Neuron (in vitro differentiated cells): ENCODE results near the gene NFATC1.

Experiments
- H2AFZ ChIP-seq: one replicate; pipeline ENCODE4 v1.6.1; 2013; ENCODE audit warnings: low read depth, mild to moderate bottlenecking, inconsistent platforms, low read length, moderate library complexity
- H3K27me3 ChIP-seq: one replicate; pipeline ENCODE4 v1.6.1; 2013; ENCODE audit warnings: low read length; ENCODE audit not compliant: insufficient read depth
- H3K36me3 ChIP-seq: one replicate; pipeline ENCODE4 v1.6.1; 2013; ENCODE audit warnings: low read length; ENCODE audit not compliant: insufficient read depth
- H3K4me1 ChIP-seq: one replicate; pipeline ENCODE4 v1.6.1; 2013; ENCODE audit warnings: low read length; ENCODE audit not compliant: insufficient read depth
- H3K4me3 ChIP-seq: 2 replicates; pipeline ENCODE4 v1.5.1; 2013; ENCODE audit warnings: mild to moderate bottlenecking, low read length, moderate library complexity
- H3K9me3 ChIP-seq: one replicate; pipeline ENCODE4 v1.6.1; 2013; ENCODE audit warnings: low read length

Gene NFATC1

DNA sequence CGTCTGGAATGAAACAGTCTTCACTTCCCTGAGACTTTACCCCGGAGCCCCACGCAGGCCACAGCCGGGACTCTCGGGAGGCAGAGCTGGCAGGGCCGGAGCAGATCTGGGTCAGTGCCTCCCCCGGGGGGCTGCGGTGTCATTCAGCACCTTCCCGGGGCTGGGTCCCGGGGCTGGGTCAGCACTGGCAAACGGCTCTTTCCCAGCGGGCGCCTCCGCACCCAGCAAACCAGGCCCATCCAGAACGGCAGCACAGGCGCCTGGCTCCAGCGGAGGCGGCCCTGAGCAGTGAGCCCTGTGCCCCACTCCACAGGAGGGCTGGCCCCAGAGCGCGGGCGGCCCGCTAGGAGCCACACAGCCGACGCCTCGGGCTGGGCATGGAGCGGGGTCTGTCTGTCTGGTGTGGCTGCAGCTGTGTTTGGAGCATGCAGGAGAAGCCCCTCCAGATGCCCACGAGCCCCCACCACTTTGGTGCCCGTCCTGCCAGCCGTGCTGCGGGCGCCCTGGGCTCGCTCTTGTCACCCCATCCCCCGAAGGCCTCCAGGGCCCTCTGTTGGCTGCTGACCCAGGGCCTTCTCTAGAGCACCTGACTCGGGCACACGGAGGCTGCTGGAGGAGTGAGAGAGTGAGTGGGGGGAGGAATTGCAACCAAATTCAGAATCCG lies 151.8 kb downstream of the NFATC1 start:
- no peaks in the 10 kb centered on the region for H3K4me1 ChIP-seq
- no peak overlapping the region for H2AFZ ChIP-seq
- peaks cover 3% of the 10 kb centered on the region for H3K9me3 ChIP-seq
- no peaks in the 10 kb centered on the region for H3K27me3 ChIP-seq
- H3K36me3 ChIP-seq, result no peaks in the 10 kb centered on the region
- H3K4me3 ChIP-seq, result no peak overlapping the region

- H3K36me3 ChIP-seq, result no peaks in the 10 kb centered on the region
Measured at GRCh38 chr18:79548077-79548450, 152.3 kb downstream of the NFATC1 start.

DNA sequence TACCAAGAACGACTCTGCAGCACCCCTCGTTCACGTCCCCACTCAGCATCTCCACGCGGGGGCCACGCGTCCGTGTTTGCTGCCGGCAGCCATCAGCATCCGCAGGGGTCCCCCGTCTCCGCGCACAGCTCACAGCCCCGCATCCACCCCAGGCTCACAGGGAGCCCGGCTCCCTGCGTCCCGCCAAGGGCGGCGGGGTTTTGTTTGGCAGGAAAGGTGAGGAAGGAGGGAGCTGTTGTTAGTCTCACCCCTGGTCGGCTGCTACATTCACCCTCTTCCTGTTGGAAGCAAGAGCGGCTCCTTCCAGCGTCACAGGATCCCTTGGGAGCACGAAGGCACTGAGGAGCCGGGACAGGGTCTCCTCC lies 152.9 kb downstream of the NFATC1 start:
- H2AFZ ChIP-seq, result no peak overlapping the region
- H3K27me3 ChIP-seq, result no peaks in the 10 kb centered on the region
- no peaks in the 10 kb centered on the region for H3K4me1 ChIP-seq
- H3K9me3 ChIP-seq, result no peaks in the 10 kb centered on the region
- no peaks in the 10 kb centered on the region for H3K36me3 ChIP-seq
- H3K4me3 ChIP-seq, result no peak overlapping the region

More at GRCh38 chr18:79548077-79548450, 152.3 kb downstream of the NFATC1 start:
- H3K4me1 ChIP-seq, result no peaks in the 10 kb centered on the region
- no peaks in the 10 kb centered on the region for H3K9me3 ChIP-seq
- H3K4me3 ChIP-seq, result no peak overlapping the region
- no peak overlapping the region for H2AFZ ChIP-seq
- H3K27me3 ChIP-seq, result no peaks in the 10 kb centered on the region

DNA sequence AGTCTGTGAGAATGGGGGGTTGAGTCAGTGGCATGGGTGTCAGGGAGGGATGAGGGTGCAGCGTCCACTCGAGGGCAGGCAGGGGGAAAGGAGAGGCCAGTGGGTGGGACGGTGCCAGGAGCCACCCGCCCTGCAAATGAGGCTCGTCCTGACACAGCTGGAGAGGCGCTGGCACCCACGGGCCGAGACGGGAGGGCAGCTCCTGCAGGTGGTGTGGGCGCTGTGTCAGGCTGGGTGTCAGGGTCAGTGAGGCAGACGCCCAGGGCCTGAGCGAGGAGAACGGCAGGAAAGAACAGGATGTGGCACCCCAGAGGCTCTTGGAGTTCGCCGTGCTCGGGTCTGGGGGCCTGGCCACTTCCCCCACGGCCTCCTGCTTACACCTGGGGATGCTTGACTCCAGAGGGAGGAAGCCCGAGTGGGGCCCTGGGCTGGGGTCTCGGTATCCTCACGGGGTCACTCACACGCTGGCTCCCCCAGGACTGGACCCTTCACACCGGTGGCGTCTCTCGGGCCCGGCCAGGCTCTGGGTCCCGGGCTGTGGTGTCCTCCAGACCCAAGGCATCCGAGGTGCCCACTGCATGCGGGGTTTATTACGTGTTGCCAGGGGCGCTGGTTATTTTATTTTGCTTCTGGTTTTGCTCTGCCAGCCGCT lies 153.4 kb downstream of the NFATC1 start:
- Histone ChIP-seq H3K4me3 (no peak overlapping the region), H3K9me3 (no peaks in the 10 kb centered on the region), H3K36me3 (no peaks in the 10 kb centered on the region), H3K4me1 (no peaks in the 10 kb centered on the region), H2AFZ (no peak overlapping the region), H3K27me3 (no peaks in the 10 kb centered on the region)

DNA sequence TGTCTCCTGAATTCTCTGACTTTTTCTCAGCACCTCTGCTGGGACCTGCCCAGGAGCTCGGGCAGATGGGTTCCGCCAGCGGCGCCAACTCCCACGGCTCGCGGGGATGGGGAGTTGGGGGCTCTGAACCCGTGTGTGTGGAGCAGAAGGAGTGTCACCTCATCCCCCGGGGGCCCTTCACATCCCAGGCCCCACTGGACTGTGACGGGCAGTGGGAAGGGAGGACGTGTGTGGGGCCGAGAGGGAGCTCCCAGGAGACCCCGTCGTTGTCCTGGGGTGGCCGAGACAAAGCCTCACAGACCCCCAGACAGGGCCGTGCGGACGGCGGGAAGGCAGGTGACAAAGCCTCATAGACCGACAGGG lies 153.9 kb downstream of the NFATC1 start:
- Histone ChIP-seq H3K36me3 (no peaks in the 10 kb centered on the region), H3K4me3 (no peak overlapping the region), H2AFZ (no peak overlapping the region), H3K4me1 (no peaks in the 10 kb centered on the region), H3K9me3 (no peaks in the 10 kb centered on the region), H3K27me3 (no peaks in the 10 kb centered on the region)

DNA sequence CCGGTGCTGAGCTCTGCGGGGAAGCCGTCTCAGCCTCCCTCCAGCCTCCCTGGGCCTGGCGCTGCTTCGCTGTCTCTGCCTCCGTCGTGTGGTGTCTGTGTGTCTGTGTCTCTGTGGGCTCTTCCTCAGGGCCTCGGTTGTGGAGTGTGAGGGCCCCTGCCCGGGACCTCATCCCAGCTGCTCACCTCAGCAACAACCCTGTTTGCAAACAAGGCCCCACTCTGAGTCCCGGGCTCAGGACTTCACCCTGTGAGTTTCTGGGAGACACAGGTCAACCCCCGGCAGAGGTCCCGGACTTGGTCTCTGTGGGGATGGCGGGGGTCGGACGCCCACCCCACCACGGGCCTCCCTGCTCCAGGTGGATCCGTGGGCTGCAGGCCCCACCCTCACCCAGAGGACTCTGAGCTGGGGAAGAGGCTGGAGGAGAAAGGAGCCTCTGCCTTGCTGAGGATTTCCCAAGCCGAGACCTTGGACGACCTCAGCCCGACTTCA lies 156.5 kb downstream of the NFATC1 start:
- Histone ChIP-seq H3K4me3 (no peak overlapping the region), H3K27me3 (no peaks in the 10 kb centered on the region), H3K4me1 (no peaks in the 10 kb centered on the region), H3K9me3 (no peaks in the 10 kb centered on the region), H2AFZ (no peak overlapping the region), H3K36me3 (no peaks in the 10 kb centered on the region)

- H3K36me3 ChIP-seq, result no peaks in the 10 kb centered on the region
- H3K27me3 ChIP-seq, result no peaks in the 10 kb centered on the region
- H3K4me1 ChIP-seq, result no peaks in the 10 kb centered on the region
- no peak overlapping the region for H2AFZ ChIP-seq
- no peak overlapping the region for H3K4me3 ChIP-seq
- no peaks in the 10 kb centered on the region for H3K9me3 ChIP-seq
Measured at GRCh38 chr18:79552696-79553095, 157.0 kb downstream of the NFATC1 start.

GRCh38 chr18:79553154-79553553 lies 157.4 kb downstream of the NFATC1 start:
- no peaks in the 10 kb centered on the region for H3K4me1 ChIP-seq
- no peaks in the 10 kb centered on the region for H3K36me3 ChIP-seq
- no peak overlapping the region for H3K4me3 ChIP-seq
- H3K27me3 ChIP-seq, result no peaks in the 10 kb centered on the region
- no peak overlapping the region for H2AFZ ChIP-seq
- H3K9me3 ChIP-seq, result no peaks in the 10 kb centered on the region

- no peaks in the 10 kb centered on the region for H3K4me1 ChIP-seq
- no peak overlapping the region for H3K4me3 ChIP-seq
- no peaks in the 10 kb centered on the region for H3K9me3 ChIP-seq
- no peak overlapping the region for H2AFZ ChIP-seq
- H3K36me3 ChIP-seq, result no peaks in the 10 kb centered on the region
- H3K27me3 ChIP-seq, result no peaks in the 10 kb centered on the region
Measured at GRCh38 chr18:79553696-79554095, 158.0 kb downstream of the NFATC1 start.

GRCh38 chr18:79554321-79554720 lies 158.6 kb downstream of the NFATC1 start:
- no peaks in the 10 kb centered on the region for H3K36me3 ChIP-seq

GRCh38 chr18:79554945-79555645 lies 159.4 kb downstream of the NFATC1 start:
- H3K4me3 ChIP-seq, result no peak overlapping the region
- no peaks in the 10 kb centered on the region for H3K4me1 ChIP-seq
- no peaks in the 10 kb centered on the region for H3K9me3 ChIP-seq
- H2AFZ ChIP-seq, result no peak overlapping the region
- H3K36me3 ChIP-seq, result no peaks in the 10 kb centered on the region
- H3K27me3 ChIP-seq, result no peaks in the 10 kb centered on the region

More at GRCh38 chr18:79554321-79554720, 158.6 kb downstream of the NFATC1 start:
- H3K4me3 ChIP-seq, result no peak overlapping the region
- H3K27me3 ChIP-seq, result no peaks in the 10 kb centered on the region
- H2AFZ ChIP-seq, result no peak overlapping the region
- H3K9me3 ChIP-seq, result no peaks in the 10 kb centered on the region
- no peaks in the 10 kb centered on the region for H3K4me1 ChIP-seq

- no peak overlapping the region for H3K4me3 ChIP-seq
- no peaks in the 10 kb centered on the region for H3K4me1 ChIP-seq
- no peaks in the 10 kb centered on the region for H3K27me3 ChIP-seq
- H3K9me3 ChIP-seq, result no peaks in the 10 kb centered on the region
- no peak overlapping the region for H2AFZ ChIP-seq
- no peaks in the 10 kb centered on the region for H3K36me3 ChIP-seq
Measured at GRCh38 chr18:79555885-79556284, 160.2 kb downstream of the NFATC1 start.

DNA sequence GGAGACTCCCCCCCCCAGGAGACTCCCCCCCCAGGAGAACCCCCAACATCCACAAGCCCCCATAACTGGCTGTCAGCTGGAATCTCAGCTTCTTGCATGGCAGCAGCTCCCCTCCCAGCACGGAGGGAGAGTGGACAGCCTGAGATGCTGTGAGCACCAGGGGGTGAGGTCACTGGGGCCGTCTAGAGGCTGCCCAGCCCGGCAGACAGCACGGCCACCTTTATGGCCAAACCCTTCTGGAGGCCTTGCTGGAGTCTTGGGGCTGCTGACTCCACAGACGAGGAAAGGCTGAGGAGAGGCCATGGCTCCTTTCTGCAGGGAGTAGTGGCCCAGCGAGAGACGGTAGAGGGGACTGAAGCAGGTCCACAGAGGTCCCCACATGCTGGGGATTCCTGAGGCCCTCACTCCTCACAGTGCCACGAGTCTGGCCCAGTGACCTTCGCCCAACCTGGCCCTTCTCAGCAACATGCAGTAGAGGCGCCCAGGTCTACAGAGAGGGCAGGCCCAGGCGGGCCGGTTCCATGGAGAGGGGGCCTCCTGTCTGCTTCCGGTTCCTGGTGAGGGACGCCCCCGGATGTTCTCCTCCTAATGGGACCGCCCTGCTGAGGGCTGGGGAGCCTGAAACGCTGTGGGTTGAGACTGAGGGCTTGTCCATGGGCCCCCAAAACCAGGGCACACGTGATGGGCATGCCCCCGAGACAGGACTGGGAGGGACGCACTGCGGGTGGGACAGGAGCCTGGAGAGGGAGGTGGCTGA lies 161.3 kb downstream of the NFATC1 start:
- Histone ChIP-seq H3K36me3 (no peaks in the 10 kb centered on the region), H3K4me3 (no peak overlapping the region), H3K9me3 (no peaks in the 10 kb centered on the region), H3K4me1 (no peaks in the 10 kb centered on the region), H2AFZ (no peak overlapping the region), H3K27me3 (no peaks in the 10 kb centered on the region)
